Suprapubic skin (tissue), 4 donors: ENCODE results near the gene HMCES. TPM values are rescaled to one million over a fixed set of nuclear protein-coding genes. Genes with fewer than 3 reads are reported as not detected.

Experiments
- DNase-seq, 2 donors: peaks; one replicate each; pipeline ENCODE4 v3.0.0-alpha.2; 2019; ENCODE audit warnings: low spot score in 2 of 2
- H3K27ac ChIP-seq: fragments of 200-600 bp; sonication (generic); one replicate; pipeline ENCODE4 v1.5.1; 2019
- H3K27me3 ChIP-seq: fragments of 200-600 bp; sonication (generic); one replicate; pipeline ENCODE4 v1.5.1; 2019
- H3K36me3 ChIP-seq: fragments of 200-600 bp; sonication (generic); one replicate; pipeline ENCODE4 v1.5.1; 2019
- H3K4me1 ChIP-seq: fragments of 200-600 bp; sonication (generic); one replicate; pipeline ENCODE4 v1.5.1; 2019
- H3K4me3 ChIP-seq: fragments of 200-600 bp; sonication (generic); one replicate; pipeline ENCODE4 v1.5.1; 2019; ENCODE audit warnings: mild to moderate bottlenecking
- H3K9me3 ChIP-seq: fragments of 200-600 bp; sonication (generic); one replicate; pipeline ENCODE4 v1.5.1; 2019
- EP300 ChIP-seq: sonication (generic); formaldehyde crosslinking; IDR thresholded peaks from one replicate; pipeline ENCODE4 v1.6.1; 2017; ENCODE audit warnings: antibody characterized with exemption
- POLR2A ChIP-seq, 2 donors: fragments of 450-650 bp; IDR thresholded peaks; one replicate each; pipeline ENCODE4 v1.6.1; 2017; ENCODE audit warnings: antibody characterized with exemption in 2 of 2, mild to moderate bottlenecking in 2 of 2, moderate library complexity in 2 of 2
- POLR2AphosphoS5 ChIP-seq, 3 donors: sonication (generic); formaldehyde crosslinking; IDR thresholded peaks; one replicate each; pipeline ENCODE4 v1.6.1; 2017; ENCODE audit warnings: antibody characterized with exemption in 3 of 3
- WGBS: methylation state at CpG from one replicate; pipeline ENCODE4 v1.1.5; 2018; 5-methylcytosine and 5-hydroxymethylcytosine counted together
- total RNA-seq, 4 donors: library from RNA; depleted of rRNA; stranded (reverse); fragments of >200 nt; gene quantifications; one replicate each; pipeline ENCODE4 v1.1.0, GENCODE V29; 2016
- TF ChIP-seq, protein P1 (sequence below), 2 donors: fragments of 200-600 bp in 1 of 2; fragments of 450-650 bp in 1 of 2; sonication (generic) in 1 of 2; IDR thresholded peaks; one replicate each; pipeline ENCODE4 v1.5.1; 2016 to 2019; ENCODE audit warnings: antibody characterized with exemption in 2 of 2, mild to moderate bottlenecking in 1 of 2, moderate library complexity in 1 of 2

The HMCES gene
- 10 to 100 TPM; 25.1 to 34.5 (median 32.7) TPM for total RNA-seq

DNA sequence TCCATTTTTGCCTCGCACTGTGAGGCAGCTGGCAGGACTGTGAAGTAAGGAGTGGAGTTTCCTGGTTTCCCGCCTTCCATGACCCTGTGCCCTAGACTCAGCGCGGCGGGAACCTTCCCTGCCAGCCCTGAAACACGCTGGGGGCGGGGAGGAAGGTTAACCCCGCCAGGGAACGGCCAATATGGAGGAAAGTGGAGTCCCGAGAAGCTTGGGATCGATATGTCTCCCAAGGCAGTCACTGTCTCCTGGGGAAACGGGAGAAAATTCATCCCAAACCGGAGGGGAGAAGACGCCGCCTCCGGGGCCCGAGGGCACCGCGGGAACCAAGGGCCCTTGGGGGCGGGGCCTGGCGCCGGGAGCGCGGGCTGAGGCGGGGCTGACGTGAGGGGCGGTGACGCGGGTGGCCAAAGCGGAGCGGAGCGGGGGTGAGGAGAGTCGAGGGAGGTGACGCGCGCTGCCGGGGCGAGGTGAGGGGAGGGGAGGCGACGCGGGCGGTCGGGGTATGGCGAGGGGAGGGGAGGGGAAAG is at the start of gene HMCES:
Gene HMCES (plus strand): TSS at position 432 of the 527 bp plus-strand sequence. CDS start 863 bp downstream, outside the sequence.
- peak; percentile 95 to 97 for DNase-seq
- peak within 1 kb of the TSS; percentile 98 for H3K4me3 ChIP-seq
- WGBS, result 0% methylated on average over 21 of the region's 44 CpGs
- no peaks in the 10 kb centered on the region for H3K27me3 ChIP-seq
- peak within 1 kb of the TSS; percentile 93 for H3K27ac ChIP-seq
- TF ChIP-seq, protein P1, sequence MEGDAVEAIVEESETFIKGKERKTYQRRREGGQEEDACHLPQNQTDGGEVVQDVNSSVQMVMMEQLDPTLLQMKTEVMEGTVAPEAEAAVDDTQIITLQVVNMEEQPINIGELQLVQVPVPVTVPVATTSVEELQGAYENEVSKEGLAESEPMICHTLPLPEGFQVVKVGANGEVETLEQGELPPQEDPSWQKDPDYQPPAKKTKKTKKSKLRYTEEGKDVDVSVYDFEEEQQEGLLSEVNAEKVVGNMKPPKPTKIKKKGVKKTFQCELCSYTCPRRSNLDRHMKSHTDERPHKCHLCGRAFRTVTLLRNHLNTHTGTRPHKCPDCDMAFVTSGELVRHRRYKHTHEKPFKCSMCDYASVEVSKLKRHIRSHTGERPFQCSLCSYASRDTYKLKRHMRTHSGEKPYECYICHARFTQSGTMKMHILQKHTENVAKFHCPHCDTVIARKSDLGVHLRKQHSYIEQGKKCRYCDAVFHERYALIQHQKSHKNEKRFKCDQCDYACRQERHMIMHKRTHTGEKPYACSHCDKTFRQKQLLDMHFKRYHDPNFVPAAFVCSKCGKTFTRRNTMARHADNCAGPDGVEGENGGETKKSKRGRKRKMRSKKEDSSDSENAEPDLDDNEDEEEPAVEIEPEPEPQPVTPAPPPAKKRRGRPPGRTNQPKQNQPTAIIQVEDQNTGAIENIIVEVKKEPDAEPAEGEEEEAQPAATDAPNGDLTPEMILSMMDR (IDR thresholded peaks at IDR 0.05), result no peak
- TF ChIP-seq POLR2AphosphoS5 (IDR thresholded peaks at IDR 0.05) (peak in 1 of 3 donors; percentile 59), POLR2A (IDR thresholded peaks at IDR 0.05) (peak in 1 of 2 donors; percentile 33)
- H3K36me3 ChIP-seq, result peaks cover 37% of the 10 kb centered on the region
- no peaks in the 10 kb centered on the region for H3K9me3 ChIP-seq
- peaks cover 16% of the 10 kb centered on the region for H3K4me1 ChIP-seq

DNA sequence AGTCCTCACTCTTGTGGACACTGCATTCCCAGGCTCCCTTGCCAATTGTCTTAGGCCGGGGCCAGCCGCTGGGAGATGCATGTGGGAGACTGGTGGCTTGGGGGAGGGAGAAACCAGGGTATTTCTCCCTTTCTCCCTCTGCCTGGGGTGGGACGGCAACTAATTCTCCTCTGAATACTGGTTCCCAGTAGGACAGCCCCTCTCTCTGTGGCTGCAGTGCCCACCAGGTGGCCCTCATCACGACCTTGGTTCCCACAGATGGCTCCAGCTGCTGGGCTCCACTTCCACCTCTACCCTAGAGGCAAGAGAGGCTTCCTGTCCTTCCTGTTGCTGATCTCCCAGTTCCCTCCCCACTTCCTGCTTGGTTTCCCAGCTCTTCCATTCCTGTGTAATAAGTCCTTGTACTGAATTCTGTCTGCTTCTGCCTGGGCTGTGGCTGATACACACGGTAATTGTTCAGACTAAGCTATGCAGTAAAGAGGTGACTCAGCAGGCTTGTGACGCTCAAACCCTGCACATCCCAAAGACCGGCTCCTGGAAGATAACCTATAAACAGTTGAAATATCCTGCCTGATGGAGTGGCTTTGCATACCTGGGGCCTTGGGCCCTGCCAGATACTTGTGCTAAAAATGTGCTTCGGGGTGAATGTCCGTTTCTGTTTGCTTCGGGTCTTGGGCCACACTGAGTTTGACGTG is 49.6 kb upstream of the HMCES start:
- Histone ChIP-seq H3K36me3 (no peaks in the 10 kb centered on the region), H3K9me3 (no peaks in the 10 kb centered on the region), H3K4me3 (no peak overlapping the region), H3K27me3 (no peaks in the 10 kb centered on the region), H3K27ac (peak overlapping the region; percentile 79), H3K4me1 (peaks cover 63% of the 10 kb centered on the region)
- TF ChIP-seq, protein P1 (IDR thresholded peaks at IDR 0.05), result no peak
- TF ChIP-seq POLR2A (IDR thresholded peaks at IDR 0.05), result no peak
- no peak for TF ChIP-seq EP300
- no peak for TF ChIP-seq POLR2AphosphoS5 (IDR thresholded peaks at IDR 0.05)
- 66% methylated on average over 11 of the region's 11 CpGs for WGBS
- DNase-seq, result no peak

GRCh38 chr3:129230311-129231019 is 48.2 kb upstream of the HMCES start:
- Histone ChIP-seq H3K9me3 (no peaks in the 10 kb centered on the region), H3K36me3 (no peaks in the 10 kb centered on the region), H3K27me3 (no peaks in the 10 kb centered on the region), H3K4me1 (peaks cover 50% of the 10 kb centered on the region), H3K4me3 (no peak overlapping the region), H3K27ac (peak overlapping the region; percentile 79)
- DNase-seq, result no peak
- WGBS, result 47% methylated on average over 7 of the region's 7 CpGs
- no peak for TF ChIP-seq EP300
- TF ChIP-seq, protein P1 (IDR thresholded peaks at IDR 0.05), result no peak
- no peak for TF ChIP-seq POLR2A (IDR thresholded peaks at IDR 0.05)
- no peak for TF ChIP-seq POLR2AphosphoS5 (IDR thresholded peaks at IDR 0.05)

DNA sequence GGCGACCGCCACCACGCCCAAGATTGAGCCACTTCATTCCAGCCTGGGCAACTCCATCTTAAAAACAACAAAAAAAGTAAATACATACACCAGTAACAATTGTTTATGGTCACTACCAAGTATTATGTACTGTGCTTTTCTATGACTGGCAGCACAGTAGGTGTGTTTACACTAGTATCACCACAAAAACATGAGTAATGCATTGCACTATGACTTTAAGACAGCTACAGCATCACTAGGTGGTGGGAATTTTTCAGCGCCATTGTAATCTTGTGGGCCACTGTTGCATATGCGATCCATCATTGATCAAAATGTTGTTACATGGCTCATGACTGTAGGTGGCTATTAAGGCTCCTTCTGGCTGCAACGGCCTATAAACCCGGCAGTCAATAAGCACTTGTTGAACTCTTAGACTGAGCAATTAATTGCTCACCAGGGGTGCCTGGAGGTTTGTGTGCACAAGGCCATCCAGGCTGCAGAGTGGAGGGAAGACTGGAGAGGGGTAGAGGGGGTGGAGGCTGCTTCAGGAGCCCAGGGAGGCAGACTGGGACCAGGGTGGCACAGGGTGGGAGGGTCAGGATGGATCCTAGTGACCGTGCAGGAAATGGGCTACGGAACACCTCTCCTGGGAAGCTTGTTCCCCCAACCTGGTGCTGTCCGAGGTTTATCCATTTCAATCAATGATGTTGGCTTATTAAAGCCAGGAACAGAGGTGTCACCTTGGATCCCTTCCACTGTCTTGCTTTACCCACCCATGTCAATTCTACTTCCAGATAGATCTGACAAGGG is 47.1 kb upstream of the HMCES start:
- DNase-seq, result no peak
- peak overlapping the region; percentile 51 for H3K27ac ChIP-seq
- H3K27me3 ChIP-seq, result no peaks in the 10 kb centered on the region
- peaks cover 39% of the 10 kb centered on the region for H3K4me1 ChIP-seq
- TF ChIP-seq POLR2A (IDR thresholded peaks at IDR 0.05) (no peak), EP300 (no peak), POLR2AphosphoS5 (IDR thresholded peaks at IDR 0.05) (no peak)
- TF ChIP-seq, protein P1 (IDR thresholded peaks at IDR 0.05), result no peak
- H3K9me3 ChIP-seq, result no peaks in the 10 kb centered on the region
- WGBS, result 88% methylated on average over 10 of the region's 10 CpGs
- H3K36me3 ChIP-seq, result no peaks in the 10 kb centered on the region
- no peak overlapping the region for H3K4me3 ChIP-seq
